Measurements from ENCODE around the gene ZNF445.

The ZNF445 gene

DNA sequence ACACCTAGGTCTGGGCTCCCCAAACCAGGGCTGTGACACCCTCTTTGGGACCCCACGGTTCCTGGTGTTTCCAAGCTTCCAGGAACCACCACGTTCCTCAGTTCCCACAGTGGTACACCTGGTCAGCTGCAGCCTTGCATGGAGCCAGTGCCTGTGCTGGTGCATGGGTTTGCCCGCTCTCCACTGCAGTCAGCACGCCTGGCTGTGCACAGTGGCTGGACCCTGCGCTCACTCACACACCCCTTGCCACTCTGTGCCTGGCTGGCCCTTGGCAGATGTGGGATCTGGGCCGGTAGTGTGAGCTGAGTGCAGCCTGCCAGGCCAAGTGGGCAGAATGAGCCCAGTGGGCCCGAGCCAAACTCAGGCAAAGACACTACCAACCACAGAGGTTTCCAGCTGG is 90.1 kb downstream of the ZNF445 start:
- in situ Hi-C loops (cut with HindIII; ENCODE audit: low sequenced_read_pairs): no loop called here
- no peak overlapping the region for H3K4me3 ChIP-seq (ENCODE audit: low read depth, low read length)
- no peak for DNase-seq (ENCODE audit: low read depth)
- TF ChIP-seq CTCF (IDR thresholded peaks at IDR 0.05; ENCODE audit: low read depth, low read length, missing control alignments): no peak

Measured in astrocyte of the cerebellum (primary cell).